ENCODE measurements around the gene PPEF2.

The PPEF2 gene

GRCh38 chr4:75908555-75908954, 6.3 kb upstream of the PPEF2 start:
- no peak overlapping the region for H3K4me3 ChIP-seq (ENCODE audit: low read depth in 1 of 2, low read length in 1 of 2)
- TF ChIP-seq CTCF (IDR thresholded peaks at IDR 0.05) = no peak
- H3K9me3 ChIP-seq = no peaks in the 10 kb centered on the region
- H3K27ac ChIP-seq = no peak overlapping the region
- H3K36me3 ChIP-seq = no peaks in the 10 kb centered on the region
- no peaks in the 10 kb centered on the region for H3K4me1 ChIP-seq (ENCODE audit: control insufficient read depth in 1 of 2, insufficient read depth in 1 of 2, low read depth in 1 of 2, low read length in 1 of 2)
- no peaks in the 10 kb centered on the region for H3K27me3 ChIP-seq

GRCh38 chr4:75907966-75908365, 5.7 kb upstream of the PPEF2 start:
- Histone ChIP-seq H3K27ac (no peak overlapping the region), H3K4me1 (ENCODE audit: control insufficient read depth in 1 of 2, insufficient read depth in 1 of 2, low read depth in 1 of 2, low read length in 1 of 2) (no peaks in the 10 kb centered on the region), H3K36me3 (no peaks in the 10 kb centered on the region), H3K4me3 (ENCODE audit: low read depth in 1 of 2, low read length in 1 of 2) (no peak overlapping the region), H3K9me3 (no peaks in the 10 kb centered on the region), H3K27me3 (no peaks in the 10 kb centered on the region)
- TF ChIP-seq CTCF (IDR thresholded peaks at IDR 0.05) = no peak

- TF ChIP-seq CTCF (IDR thresholded peaks at IDR 0.05) = no peak
- H3K4me3 ChIP-seq (ENCODE audit: low read depth in 1 of 2, low read length in 1 of 2) = no peak overlapping the region
- no peaks in the 10 kb centered on the region for H3K9me3 ChIP-seq
- no peaks in the 10 kb centered on the region for H3K27me3 ChIP-seq
- H3K4me1 ChIP-seq (ENCODE audit: control insufficient read depth in 1 of 2, insufficient read depth in 1 of 2, low read depth in 1 of 2, low read length in 1 of 2) = peaks cover 8 to 12% of the 10 kb centered on the region in 2 experiments
- no peaks in the 10 kb centered on the region for H3K36me3 ChIP-seq
- H3K27ac ChIP-seq = no peak overlapping the region
Observed at GRCh38 chr4:75904076-75904475, 1.8 kb upstream of the PPEF2 start.

- Histone ChIP-seq H3K9me3 (no peaks in the 10 kb centered on the region), H3K27me3 (no peaks in the 10 kb centered on the region)
- TF ChIP-seq CTCF (IDR thresholded peaks at IDR 0.05) = no peak
Observed at GRCh38 chr4:75898536-75898935, 3.7 kb downstream of the PPEF2 start.

GRCh38 chr4:75895744-75896314, 6.4 kb downstream of the PPEF2 start:
- Histone ChIP-seq H3K4me1 (ENCODE audit: control insufficient read depth in 1 of 2, insufficient read depth in 1 of 2, low read depth in 1 of 2, low read length in 1 of 2) (no peaks in the 10 kb centered on the region), H3K27me3 (no peaks in the 10 kb centered on the region), H3K36me3 (no peaks in the 10 kb centered on the region), H3K4me3 (ENCODE audit: low read depth in 1 of 2, low read length in 1 of 2) (no peak overlapping the region), H3K27ac (no peak overlapping the region), H3K9me3 (no peaks in the 10 kb centered on the region)
- TF ChIP-seq CTCF (IDR thresholded peaks at IDR 0.05) = peak; percentile 31

More at GRCh38 chr4:75898536-75898935, 3.7 kb downstream of the PPEF2 start:
- no peaks in the 10 kb centered on the region for H3K36me3 ChIP-seq
- H3K4me3 ChIP-seq (ENCODE audit: low read depth in 1 of 2, low read length in 1 of 2) = no peak overlapping the region
- H3K27ac ChIP-seq = no peak overlapping the region
- peaks cover 8 to 12% of the 10 kb centered on the region in 2 experiments for H3K4me1 ChIP-seq (ENCODE audit: control insufficient read depth in 1 of 2, insufficient read depth in 1 of 2, low read depth in 1 of 2, low read length in 1 of 2)

- H3K4me1 ChIP-seq (ENCODE audit: control insufficient read depth in 1 of 2, insufficient read depth in 1 of 2, low read depth in 1 of 2, low read length in 1 of 2) = no peaks in the 10 kb centered on the region
- no peaks in the 10 kb centered on the region for H3K36me3 ChIP-seq
- H3K27ac ChIP-seq = no peak overlapping the region
- TF ChIP-seq CTCF (IDR thresholded peaks at IDR 0.05) = peak; percentile 10
- H3K4me3 ChIP-seq (ENCODE audit: low read depth in 1 of 2, low read length in 1 of 2) = no peak overlapping the region
- peaks cover 20% of the 10 kb centered on the region for H3K27me3 ChIP-seq
- no peaks in the 10 kb centered on the region for H3K9me3 ChIP-seq
Observed at GRCh38 chr4:75892508-75892907, 9.7 kb downstream of the PPEF2 start.
